Suprapubic skin (tissue), 4 donors: ENCODE data around the gene KAZN. TPM values are rescaled to one million over a fixed set of nuclear protein-coding genes. Genes with fewer than 3 reads are reported as not detected.

ENCODE experiments used
- DNase-seq, 2 donors: peaks; one replicate each; pipeline ENCODE4 v3.0.0-alpha.2; 2019; ENCODE audit warnings: low spot score in 2 of 2
- H3K27ac ChIP-seq: fragments of 200-600 bp; sonication (generic); one replicate; pipeline ENCODE4 v1.5.1; 2019
- H3K27me3 ChIP-seq: fragments of 200-600 bp; sonication (generic); one replicate; pipeline ENCODE4 v1.5.1; 2019
- H3K36me3 ChIP-seq: fragments of 200-600 bp; sonication (generic); one replicate; pipeline ENCODE4 v1.5.1; 2019
- H3K4me1 ChIP-seq: fragments of 200-600 bp; sonication (generic); one replicate; pipeline ENCODE4 v1.5.1; 2019
- H3K4me3 ChIP-seq: fragments of 200-600 bp; sonication (generic); one replicate; pipeline ENCODE4 v1.5.1; 2019; ENCODE audit warnings: mild to moderate bottlenecking
- H3K9me3 ChIP-seq: fragments of 200-600 bp; sonication (generic); one replicate; pipeline ENCODE4 v1.5.1; 2019
- EP300 ChIP-seq: sonication (generic); formaldehyde crosslinking; IDR thresholded peaks from one replicate; pipeline ENCODE4 v1.6.1; 2017; ENCODE audit warnings: antibody characterized with exemption
- POLR2A ChIP-seq, 2 donors: fragments of 450-650 bp; IDR thresholded peaks; one replicate each; pipeline ENCODE4 v1.6.1; 2017; ENCODE audit warnings: antibody characterized with exemption in 2 of 2, mild to moderate bottlenecking in 2 of 2, moderate library complexity in 2 of 2
- POLR2AphosphoS5 ChIP-seq, 3 donors: sonication (generic); formaldehyde crosslinking; IDR thresholded peaks; one replicate each; pipeline ENCODE4 v1.6.1; 2017; ENCODE audit warnings: antibody characterized with exemption in 3 of 3
- WGBS: methylation state at CpG from one replicate; pipeline ENCODE4 v1.1.5; 2018; 5-methylcytosine and 5-hydroxymethylcytosine counted together
- total RNA-seq, 4 donors: library from RNA; depleted of rRNA; stranded (reverse); fragments of >200 nt; gene quantifications; one replicate each; pipeline ENCODE4 v1.1.0, GENCODE V29; 2016
- TF ChIP-seq, protein P1 (sequence below), 2 donors: fragments of 200-600 bp in 1 of 2; fragments of 450-650 bp in 1 of 2; sonication (generic) in 1 of 2; IDR thresholded peaks; one replicate each; pipeline ENCODE4 v1.5.1; 2016 to 2019; ENCODE audit warnings: antibody characterized with exemption in 2 of 2, mild to moderate bottlenecking in 1 of 2, moderate library complexity in 1 of 2

Gene KAZN
- total RNA-seq, 4 donors from 2014 or later, result 29.2 to 37.5 (median 31.7) TPM

DNA sequence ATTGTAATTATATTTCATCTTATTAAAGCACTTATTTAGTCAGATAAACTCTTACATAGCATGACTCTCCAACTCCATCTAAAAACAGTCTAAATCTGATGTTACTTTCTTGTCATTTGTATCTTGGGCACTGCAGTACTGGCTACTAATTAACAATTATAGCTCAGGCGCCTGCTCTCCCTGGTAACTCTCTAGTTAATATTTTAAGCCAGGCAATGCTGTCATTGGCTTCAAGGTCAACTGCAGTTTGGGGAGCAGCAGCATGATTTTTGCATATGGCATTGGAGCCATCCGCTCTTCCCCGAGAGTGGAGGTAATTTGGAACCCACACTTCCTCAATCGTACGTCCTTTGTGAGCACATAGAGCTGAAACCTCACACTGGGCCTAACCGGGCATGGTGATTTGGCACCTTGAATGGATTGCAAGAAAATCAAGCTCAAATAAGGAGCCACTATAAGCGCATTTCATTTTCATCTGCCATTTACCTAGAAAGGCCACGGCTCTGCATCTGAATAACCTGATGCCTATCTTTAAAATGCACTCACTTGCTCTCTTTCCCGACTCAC, 187.7 kb downstream of the KAZN start:
- WGBS, result 89% methylated on average over 9 of the region's 9 CpGs
- Histone ChIP-seq H3K27ac (no peak overlapping the region), H3K36me3 (no peaks in the 10 kb centered on the region), H3K4me1 (peaks cover 6% of the 10 kb centered on the region), H3K4me3 (no peak overlapping the region), H3K9me3 (no peaks in the 10 kb centered on the region), H3K27me3 (no peaks in the 10 kb centered on the region)
- DNase-seq, result no peak
- TF ChIP-seq, protein P1, sequence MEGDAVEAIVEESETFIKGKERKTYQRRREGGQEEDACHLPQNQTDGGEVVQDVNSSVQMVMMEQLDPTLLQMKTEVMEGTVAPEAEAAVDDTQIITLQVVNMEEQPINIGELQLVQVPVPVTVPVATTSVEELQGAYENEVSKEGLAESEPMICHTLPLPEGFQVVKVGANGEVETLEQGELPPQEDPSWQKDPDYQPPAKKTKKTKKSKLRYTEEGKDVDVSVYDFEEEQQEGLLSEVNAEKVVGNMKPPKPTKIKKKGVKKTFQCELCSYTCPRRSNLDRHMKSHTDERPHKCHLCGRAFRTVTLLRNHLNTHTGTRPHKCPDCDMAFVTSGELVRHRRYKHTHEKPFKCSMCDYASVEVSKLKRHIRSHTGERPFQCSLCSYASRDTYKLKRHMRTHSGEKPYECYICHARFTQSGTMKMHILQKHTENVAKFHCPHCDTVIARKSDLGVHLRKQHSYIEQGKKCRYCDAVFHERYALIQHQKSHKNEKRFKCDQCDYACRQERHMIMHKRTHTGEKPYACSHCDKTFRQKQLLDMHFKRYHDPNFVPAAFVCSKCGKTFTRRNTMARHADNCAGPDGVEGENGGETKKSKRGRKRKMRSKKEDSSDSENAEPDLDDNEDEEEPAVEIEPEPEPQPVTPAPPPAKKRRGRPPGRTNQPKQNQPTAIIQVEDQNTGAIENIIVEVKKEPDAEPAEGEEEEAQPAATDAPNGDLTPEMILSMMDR (IDR thresholded peaks at IDR 0.05), result no peak
- TF ChIP-seq POLR2AphosphoS5 (IDR thresholded peaks at IDR 0.05) (no peak), POLR2A (IDR thresholded peaks at IDR 0.05) (no peak), EP300 (no peak)

DNA sequence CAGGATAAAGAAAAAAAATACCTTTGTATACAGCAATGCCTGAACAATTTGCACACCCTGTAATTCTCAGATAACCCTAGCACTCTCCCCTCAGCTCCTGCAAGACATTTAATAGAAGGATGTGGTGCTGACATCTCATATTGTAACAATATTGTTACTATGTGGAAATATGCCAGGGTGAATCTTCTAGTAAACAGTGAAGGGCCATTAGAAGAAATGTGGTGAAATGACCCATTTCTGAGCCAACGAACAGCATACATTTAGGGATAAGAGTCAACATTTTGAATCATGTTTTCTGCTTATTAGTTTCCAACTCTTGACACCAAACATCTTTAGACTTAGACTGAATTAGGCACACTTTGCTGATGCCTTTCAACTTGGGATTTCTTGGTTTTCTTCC, 188.2 kb downstream of the KAZN start:
- TF ChIP-seq POLR2AphosphoS5 (IDR thresholded peaks at IDR 0.05) (no peak), EP300 (no peak), POLR2A (IDR thresholded peaks at IDR 0.05) (no peak)
- TF ChIP-seq, protein P1 (IDR thresholded peaks at IDR 0.05), result no peak
- no peak for DNase-seq
- no peak overlapping the region for H3K27ac ChIP-seq
- H3K9me3 ChIP-seq, result no peaks in the 10 kb centered on the region
- H3K36me3 ChIP-seq, result no peaks in the 10 kb centered on the region
- H3K4me3 ChIP-seq, result no peak overlapping the region
- H3K4me1 ChIP-seq, result peaks cover 6% of the 10 kb centered on the region
- WGBS, result 85% methylated on average over 1 of the region's 1 CpG
- H3K27me3 ChIP-seq, result no peaks in the 10 kb centered on the region

DNA sequence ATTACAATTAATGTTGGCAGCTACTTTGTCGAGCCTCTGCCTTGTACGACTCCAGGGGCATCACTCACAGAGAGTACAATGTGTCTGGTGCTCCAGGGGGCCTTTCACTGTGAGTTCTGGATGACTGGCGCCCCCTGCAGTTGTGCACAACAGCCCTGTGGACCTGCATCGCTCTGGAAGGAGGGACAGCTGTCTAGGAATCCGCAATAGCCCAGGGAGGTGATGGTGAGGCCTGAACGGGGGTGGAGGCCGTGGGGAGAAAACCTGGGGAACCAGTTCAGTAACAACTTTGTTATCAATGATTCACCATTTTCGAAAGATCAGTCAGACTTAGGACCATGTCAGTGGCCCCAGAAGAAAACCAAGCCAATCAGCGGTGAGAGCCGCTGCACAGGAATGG, 189.1 kb downstream of the KAZN start:
- H3K4me1 ChIP-seq, result peaks cover 6% of the 10 kb centered on the region
- H3K9me3 ChIP-seq, result no peaks in the 10 kb centered on the region
- H3K36me3 ChIP-seq, result no peaks in the 10 kb centered on the region
- WGBS, result 61% methylated on average over 10 of the region's 10 CpGs
- H3K4me3 ChIP-seq, result no peak overlapping the region
- TF ChIP-seq POLR2AphosphoS5 (IDR thresholded peaks at IDR 0.05), result no peak
- no peak for TF ChIP-seq POLR2A (IDR thresholded peaks at IDR 0.05)
- TF ChIP-seq, protein P1 (IDR thresholded peaks at IDR 0.05), result no peak
- no peak for TF ChIP-seq EP300
- H3K27me3 ChIP-seq, result no peaks in the 10 kb centered on the region
- DNase-seq, result no peak
- H3K27ac ChIP-seq, result no peak overlapping the region

DNA sequence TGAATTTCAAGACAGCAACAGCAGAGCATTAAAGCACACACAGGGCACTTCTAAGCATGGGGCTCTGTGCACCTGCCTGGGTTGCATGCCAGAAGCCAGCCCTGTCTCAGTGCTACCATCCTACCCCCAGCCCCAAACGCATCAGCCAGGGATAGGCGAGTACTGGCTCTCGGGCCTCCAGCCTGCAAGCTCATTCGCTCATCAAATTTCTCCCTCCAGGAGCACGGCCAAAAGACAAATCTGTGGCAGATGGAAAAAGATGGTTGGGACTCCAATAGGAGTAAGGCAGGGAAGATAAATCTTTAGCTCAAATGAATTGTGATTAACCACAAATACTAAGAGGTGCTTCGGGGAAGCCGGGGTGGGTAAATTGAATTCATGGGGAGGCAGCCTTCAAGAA, 189.6 kb downstream of the KAZN start:
- H3K27me3 ChIP-seq, result no peaks in the 10 kb centered on the region
- peaks cover 6% of the 10 kb centered on the region for H3K4me1 ChIP-seq
- whole genome bisulfite sequencing, result 71% methylated on average over 7 of the region's 7 CpGs
- no peak overlapping the region for H3K4me3 ChIP-seq
- no peaks in the 10 kb centered on the region for H3K9me3 ChIP-seq
- no peaks in the 10 kb centered on the region for H3K36me3 ChIP-seq
- no peak overlapping the region for H3K27ac ChIP-seq
- TF ChIP-seq, protein P1 (IDR thresholded peaks at IDR 0.05), result no peak
- TF ChIP-seq POLR2AphosphoS5 (IDR thresholded peaks at IDR 0.05) (no peak), EP300 (no peak), POLR2A (IDR thresholded peaks at IDR 0.05) (no peak)
- no peak for DNase-seq

DNA sequence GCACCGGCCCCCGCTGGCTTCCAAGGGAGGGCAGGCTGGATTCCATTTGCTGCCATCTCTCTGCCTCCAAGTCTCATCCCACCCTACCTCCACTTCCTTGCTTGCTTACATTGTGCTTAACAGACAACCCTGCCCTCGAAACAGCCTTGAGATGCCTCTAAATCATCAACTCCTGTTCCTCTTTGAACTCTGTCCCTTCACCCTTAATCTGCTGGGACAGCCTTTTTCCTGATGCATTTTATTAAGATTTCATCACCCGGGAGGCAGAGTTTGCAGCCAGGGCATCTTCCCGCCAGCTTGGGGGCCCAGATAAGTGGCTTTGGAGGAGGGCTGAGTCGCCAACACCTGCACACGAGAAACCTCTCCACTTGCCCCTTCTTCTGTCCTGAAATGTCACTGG, 192.5 kb downstream of the KAZN start:
- Histone ChIP-seq H3K27me3 (no peaks in the 10 kb centered on the region), H3K4me1 (peaks cover 6% of the 10 kb centered on the region), H3K4me3 (no peak overlapping the region), H3K36me3 (no peaks in the 10 kb centered on the region), H3K27ac (no peak overlapping the region), H3K9me3 (no peaks in the 10 kb centered on the region)
- WGBS, result 89% methylated on average over 7 of the region's 7 CpGs
- no peak for TF ChIP-seq EP300
- TF ChIP-seq POLR2AphosphoS5 (IDR thresholded peaks at IDR 0.05), result no peak
- TF ChIP-seq, protein P1 (IDR thresholded peaks at IDR 0.05), result no peak
- no peak for TF ChIP-seq POLR2A (IDR thresholded peaks at IDR 0.05)
- DNase-seq, result no peak
